Measurements from ENCODE around the gene PEAK1.
"Not testable (repeated sequence)": the region's sequence is repeated elsewhere in the genome, so short reads cannot be mapped to it uniquely, and the experiment has no call there.

PEAK1 gene

GRCh38 chr15:77291107-77291506 is 128.8 kb downstream of the PEAK1 start:
- DNase-seq: no peak

- no peak for DNase-seq
These were observed 132.5 kb downstream of the PEAK1 start for GRCh38 chr15:77287385-77287784.

GRCh38 chr15:77285057-77285997 is 134.6 kb downstream of the PEAK1 start:
- no peak for DNase-seq

GRCh38 chr15:77282333-77282732 is 137.6 kb downstream of the PEAK1 start:
- no peak for DNase-seq

GRCh38 chr15:77276943-77277342 is 143.0 kb downstream of the PEAK1 start:
- DNase-seq: no peak

- no peak for DNase-seq
These were observed 143.8 kb downstream of the PEAK1 start for GRCh38 chr15:77276096-77276495.

GRCh38 chr15:77273136-77273535 is 146.8 kb downstream of the PEAK1 start:
- not testable (repeated sequence) for DNase-seq

GRCh38 chr15:77266708-77267386 is 153.1 kb downstream of the PEAK1 start:
- DNase-seq: no peak

GRCh38 chr15:77255385-77255784 is 164.5 kb downstream of the PEAK1 start:
- no peak for DNase-seq

GRCh38 chr15:77251662-77252061 is 168.2 kb downstream of the PEAK1 start:
- DNase-seq: no peak

- no peak for DNase-seq
These were observed 172.8 kb downstream of the PEAK1 start for GRCh38 chr15:77247116-77247515.

GRCh38 chr15:77243716-77244401 is 176.0 kb downstream of the PEAK1 start:
- no peak for DNase-seq

GRCh38 chr15:77243135-77243534 is 176.8 kb downstream of the PEAK1 start:
- no peak for DNase-seq

GRCh38 chr15:77239882-77240608 is 179.9 kb downstream of the PEAK1 start:
- DNase-seq: no peak

- DNase-seq: no peak
These were observed 184.3 kb downstream of the PEAK1 start for GRCh38 chr15:77235566-77235965.

- no peak for DNase-seq
These were observed 191.1 kb downstream of the PEAK1 start for GRCh38 chr15:77228828-77229227.

- no peak for DNase-seq
These were observed 193.3 kb downstream of the PEAK1 start for GRCh38 chr15:77226652-77227051.

GRCh38 chr15:77225646-77226045 is 194.3 kb downstream of the PEAK1 start:
- no peak for DNase-seq

- no peak for DNase-seq
These were observed 194.8 kb downstream of the PEAK1 start for GRCh38 chr15:77225088-77225487.

- no peak for DNase-seq
These were observed 195.6 kb downstream of the PEAK1 start for GRCh38 chr15:77224352-77224751.

- no peak for DNase-seq
These were observed 198.2 kb downstream of the PEAK1 start for GRCh38 chr15:77221708-77222107.

GRCh38 chr15:77221174-77221573 is 198.7 kb downstream of the PEAK1 start:
- no peak for DNase-seq

- DNase-seq: no peak
These were observed 200.1 kb downstream of the PEAK1 start for GRCh38 chr15:77219841-77220240.
